GM19240 (cell line): Measurements from ENCODE around the gene OBSCN.

Experiments
- DNase-seq: peaks from one replicate; pipeline ENCODE4 v3.0.0; 2011; ENCODE audit warnings: low spot score; ENCODE audit not compliant: insufficient read length

Gene OBSCN

DNA sequence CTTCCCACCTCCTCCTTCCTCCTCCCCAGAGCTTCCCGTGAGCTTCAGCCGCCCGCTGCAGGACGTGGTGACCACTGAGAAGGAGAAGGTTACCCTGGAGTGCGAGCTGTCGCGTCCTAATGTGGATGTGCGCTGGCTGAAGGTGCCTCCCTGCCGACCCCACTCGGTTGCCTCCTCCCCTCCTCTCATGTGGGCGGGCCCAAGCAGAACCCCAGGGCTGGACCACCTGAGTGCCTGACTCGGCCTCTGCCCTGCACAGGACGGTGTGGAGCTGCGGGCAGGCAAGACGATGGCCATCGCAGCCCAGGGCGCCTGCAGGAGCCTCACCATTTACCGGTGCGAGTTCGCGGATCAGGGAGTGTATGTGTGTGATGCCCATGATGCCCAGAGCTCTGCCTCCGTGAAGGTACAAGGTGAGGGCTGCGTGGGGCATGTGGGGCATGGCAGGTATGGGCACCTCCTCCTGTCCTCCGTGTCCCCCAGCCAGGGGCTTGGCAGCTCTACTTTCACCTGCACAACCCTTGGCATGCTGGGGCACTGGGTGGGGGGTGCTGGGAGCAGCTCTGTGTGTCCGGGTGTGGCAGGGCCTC is 69.2 kb downstream of the OBSCN start:
- no peak for DNase-seq

DNA sequence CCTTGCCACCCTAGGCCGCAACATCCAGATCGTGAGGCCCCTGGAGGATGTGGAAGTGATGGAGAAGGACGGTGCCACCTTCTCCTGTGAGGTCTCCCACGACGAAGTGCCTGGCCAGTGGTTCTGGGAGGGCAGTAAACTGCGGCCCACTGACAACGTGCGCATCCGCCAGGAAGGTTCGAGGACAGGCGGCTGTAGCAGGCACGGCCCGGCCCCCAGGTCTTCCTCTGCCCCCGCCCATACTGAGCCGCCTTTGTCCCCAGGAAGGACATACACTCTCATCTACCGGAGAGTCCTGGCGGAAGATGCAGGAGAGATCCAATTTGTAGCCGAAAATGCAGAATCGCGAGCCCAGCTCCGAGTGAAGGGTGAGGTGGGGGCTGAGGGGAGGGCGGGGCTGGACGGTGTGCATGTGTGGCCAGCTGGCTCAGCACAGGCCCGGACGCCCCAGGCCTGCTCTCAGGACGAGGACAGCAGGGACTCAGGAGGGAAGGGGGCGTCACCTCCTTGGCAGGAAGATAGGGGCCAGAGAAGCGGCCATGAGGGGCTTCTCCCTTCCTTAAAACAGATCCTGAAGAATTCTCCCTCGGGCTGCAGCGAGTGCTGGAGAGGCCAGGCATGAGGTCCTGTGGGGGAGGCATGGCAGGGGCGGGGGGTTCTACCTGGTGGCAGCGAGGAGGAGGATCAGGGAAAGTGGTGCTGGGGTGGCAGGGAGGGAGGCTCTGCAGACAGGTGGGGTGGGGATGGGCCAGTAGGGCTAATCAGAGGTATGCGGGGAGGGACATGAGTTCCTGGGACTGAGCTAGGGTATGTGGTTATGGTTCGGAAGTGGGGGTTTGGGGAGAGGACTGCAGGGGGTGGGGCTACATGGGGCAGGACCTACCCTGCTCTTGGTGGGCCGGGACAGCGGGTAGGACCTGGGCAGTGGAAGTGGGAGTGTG is 69.9 kb downstream of the OBSCN start:
- no peak for DNase-seq

GRCh38 chr1:228278432-228278941 is 70.6 kb downstream of the OBSCN start:
- no peak for DNase-seq

DNA sequence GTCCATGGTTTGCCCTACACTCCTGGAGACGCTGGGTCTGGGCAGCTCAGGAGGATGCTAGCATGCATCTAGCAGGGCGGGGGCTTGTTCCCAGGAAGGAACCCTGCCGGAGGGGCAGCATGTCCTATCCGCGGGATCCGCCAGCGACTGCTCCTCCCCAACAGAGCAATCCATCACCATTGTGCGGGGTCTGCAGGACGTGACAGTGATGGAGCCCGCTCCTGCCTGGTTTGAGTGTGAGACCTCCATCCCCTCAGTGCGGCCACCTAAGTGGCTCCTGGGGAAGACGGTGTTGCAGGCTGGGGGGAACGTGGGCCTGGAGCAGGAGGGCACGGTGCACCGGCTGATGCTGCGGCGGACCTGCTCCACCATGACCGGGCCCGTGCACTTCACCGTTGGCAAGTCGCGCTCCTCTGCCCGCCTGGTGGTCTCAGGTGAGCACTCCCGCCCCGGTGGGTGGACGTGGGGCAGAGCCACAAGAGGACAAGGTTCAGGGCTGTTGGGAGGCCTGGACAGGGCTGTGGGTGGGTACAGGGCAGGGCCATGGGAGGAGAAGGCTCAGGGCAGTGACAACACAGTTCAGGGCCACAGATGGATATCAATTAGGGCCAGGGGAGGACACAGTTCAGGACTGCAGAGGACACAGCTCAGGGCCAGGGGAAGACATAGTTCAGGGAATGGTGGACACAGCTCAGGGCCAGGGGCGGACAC is 71.3 kb downstream of the OBSCN start:
- no peak for DNase-seq

- no peak for DNase-seq
Observed at GRCh38 chr1:228279722-228280105, 71.9 kb downstream of the OBSCN start.

DNA sequence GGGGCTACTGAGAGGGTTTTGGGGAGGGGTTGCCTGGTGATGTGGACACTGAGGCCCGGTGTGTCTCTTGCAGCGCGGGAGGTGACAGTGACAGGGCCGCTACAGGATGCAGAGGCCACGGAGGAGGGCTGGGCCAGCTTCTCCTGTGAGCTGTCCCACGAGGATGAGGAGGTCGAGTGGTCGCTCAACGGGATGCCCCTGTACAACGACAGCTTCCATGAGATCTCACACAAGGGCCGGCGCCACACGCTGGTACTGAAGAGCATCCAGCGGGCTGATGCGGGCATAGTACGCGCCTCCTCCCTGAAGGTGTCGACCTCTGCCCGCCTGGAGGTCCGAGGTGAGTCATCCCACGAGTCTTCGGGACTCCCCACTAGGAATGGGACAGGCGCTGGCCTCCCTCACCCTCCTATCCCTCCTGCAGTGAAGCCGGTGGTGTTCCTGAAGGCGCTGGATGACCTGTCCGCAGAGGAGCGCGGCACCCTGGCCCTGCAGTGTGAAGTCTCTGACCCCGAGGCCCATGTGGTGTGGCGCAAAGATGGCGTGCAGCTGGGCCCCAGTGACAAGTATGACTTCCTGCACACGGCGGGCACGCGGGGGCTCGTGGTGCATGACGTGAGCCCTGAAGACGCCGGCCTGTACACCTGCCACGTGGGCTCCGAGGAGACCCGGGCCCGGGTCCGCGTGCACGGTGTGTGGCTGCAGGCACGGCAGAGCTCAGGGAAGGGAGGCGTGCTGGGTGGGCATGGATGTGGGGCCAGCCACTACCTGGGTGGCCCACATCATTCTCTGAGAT is 72.5 kb downstream of the OBSCN start:
- DNase-seq: no peak

- no peak for DNase-seq
Observed at GRCh38 chr1:228280961-228281591, 73.2 kb downstream of the OBSCN start.

GRCh38 chr1:228281631-228282328 is 73.9 kb downstream of the OBSCN start:
- no peak for DNase-seq

DNA sequence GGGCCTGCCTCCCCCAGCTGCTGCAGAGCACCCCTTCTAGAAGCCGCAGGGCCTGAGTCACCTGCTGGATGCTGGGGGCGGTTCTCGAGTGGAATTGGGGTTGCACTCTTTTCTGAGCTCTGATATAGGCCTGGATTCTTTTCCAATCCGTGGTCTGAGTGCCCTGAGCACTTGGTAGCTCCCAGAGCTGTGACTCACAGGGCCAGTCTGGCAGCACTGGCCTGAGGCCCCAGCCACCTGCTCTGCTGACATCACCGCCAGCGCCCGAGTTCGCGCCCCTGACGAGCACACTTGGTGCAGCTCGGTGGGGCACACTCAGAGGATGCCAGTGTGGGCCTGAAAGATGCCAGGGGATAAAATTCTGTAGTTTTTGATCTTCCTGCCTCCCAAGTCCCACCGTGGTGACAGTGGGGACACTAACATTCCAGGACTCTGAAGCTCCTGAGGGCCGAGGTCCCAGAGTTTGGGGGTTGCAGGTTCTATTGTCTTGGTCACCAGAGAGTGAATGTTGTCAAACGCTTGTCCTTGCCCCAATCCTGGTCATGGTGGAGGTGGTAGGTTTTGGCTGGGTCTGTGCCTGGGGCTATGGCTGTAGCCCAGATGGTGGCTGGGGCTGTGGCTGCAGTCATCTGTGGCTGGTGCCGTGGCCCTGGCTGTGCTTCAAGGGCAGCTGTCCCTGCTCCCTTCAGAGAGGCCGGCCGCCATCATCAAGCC is 74.6 kb downstream of the OBSCN start:
- no peak for DNase-seq

DNA sequence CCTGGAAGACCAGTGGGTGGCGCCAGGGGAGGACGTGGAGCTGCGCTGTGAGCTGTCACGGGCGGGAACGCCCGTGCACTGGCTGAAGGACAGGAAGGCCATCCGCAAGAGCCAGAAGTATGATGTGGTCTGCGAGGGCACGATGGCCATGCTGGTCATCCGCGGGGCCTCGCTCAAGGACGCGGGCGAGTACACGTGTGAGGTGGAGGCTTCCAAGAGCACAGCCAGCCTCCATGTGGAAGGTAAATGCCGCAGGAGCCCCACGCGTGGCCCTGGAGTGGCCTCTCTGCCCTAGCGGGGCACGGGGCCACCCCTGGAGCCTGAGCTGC is 75.2 kb downstream of the OBSCN start:
- no peak for DNase-seq

GRCh38 chr1:228283476-228284147 is 75.8 kb downstream of the OBSCN start:
- no peak for DNase-seq

DNA sequence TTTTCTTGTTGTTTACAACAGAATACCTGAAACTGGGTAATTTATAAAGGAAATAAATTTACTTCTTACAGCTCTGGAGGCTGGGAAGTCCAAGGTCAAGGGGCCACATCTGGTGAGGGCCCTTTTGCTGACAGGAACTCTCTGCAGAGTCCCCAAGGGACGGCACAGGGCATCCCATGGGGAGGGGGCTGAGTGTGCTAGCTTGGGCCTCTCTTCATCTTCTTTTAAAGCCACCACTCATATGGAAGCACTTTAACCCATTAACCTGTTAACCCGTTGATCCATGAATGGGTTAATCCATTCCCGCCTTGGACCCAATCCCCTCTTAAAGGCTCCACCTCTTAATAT is 76.3 kb downstream of the OBSCN start:
- DNase-seq: no peak

- no peak for DNase-seq
Observed at GRCh38 chr1:228284521-228284920, 76.7 kb downstream of the OBSCN start.

DNA sequence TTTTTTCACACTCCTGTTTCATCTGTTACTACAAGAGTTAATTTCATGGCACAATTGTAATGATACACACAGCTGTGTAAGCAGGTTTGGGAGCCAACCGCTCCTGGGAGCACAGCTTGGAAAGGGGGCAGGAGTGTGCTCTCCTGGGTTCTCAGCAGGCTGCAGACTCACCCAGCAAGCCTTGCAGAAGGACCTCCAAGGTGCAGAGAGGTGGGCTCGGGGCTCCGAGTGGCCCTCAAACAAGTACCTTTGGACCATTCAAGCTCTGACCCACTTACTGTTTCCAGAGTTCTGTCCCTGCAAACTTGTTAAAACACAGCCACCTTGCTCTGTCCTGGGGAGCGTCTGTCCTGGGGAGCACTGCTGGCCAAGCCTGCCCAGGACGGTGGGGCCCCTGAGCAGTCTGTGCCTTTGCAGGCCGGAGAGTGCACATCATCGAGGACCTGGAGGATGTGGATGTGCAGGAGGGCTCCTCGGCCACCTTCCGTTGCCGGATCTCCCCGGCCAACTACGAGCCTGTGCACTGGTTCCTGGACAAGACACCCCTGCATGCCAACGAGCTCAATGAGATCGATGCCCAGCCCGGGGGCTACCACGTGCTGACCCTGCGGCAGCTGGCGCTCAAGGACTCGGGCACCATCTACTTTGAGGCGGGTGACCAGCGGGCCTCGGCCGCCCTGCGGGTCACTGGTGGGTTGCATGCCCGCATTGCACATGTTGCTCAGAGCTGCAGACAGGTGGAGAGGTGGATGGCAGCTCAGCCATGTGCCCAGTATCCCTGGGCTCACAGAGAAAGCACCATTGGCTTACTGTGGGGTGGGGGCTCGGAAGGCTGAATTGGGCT is 78.0 kb downstream of the OBSCN start:
- DNase-seq: no peak

DNA sequence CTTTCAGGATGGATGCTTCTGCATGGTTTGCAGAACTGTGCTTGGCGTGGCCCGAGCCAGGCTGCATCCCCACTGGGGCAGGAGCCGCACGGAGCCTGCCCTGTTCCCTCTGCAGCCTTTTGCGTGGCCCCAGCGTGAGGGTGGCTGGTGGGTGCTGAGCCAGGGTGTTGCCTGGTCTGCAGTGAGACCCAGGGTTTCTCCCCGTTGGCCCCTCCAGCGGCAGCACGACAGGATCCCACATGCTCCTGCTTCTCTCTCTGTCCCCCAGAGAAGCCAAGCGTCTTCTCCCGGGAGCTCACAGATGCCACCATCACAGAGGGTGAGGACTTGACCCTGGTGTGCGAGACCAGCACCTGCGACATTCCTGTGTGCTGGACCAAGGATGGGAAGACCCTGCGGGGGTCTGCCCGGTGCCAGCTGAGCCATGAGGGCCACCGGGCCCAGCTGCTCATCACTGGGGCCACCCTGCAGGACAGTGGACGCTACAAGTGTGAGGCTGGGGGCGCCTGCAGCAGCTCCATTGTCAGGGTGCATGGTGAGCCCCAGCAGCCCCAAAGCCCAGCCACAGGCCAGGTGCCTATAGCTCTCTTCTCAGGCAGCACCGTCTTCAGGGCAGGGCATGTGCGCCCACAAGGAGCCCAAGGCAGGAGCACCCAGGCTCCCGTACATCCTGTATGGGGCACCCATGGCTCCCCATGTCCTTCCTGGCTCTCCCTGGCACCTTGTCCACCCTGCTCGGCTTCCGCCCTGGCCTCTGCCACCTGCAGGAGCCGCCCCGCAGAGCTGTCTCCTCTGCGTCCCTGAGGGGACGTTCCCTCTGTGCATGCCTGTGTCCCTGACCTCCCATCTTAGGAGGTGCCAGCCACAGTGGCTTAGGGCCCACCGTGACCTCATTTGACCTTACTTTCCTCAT is 78.9 kb downstream of the OBSCN start:
- DNase-seq: no peak

GRCh38 chr1:228287541-228288425 is 79.9 kb downstream of the OBSCN start:
- DNase-seq: no peak
